NCI-H1930 (cell line): Measurements from ENCODE around the gene PLEKHG7.
A peak's percentile ranks its signal among the peaks of the same experiment; 100 is the strongest.
"Not testable (repeated sequence)": the region's sequence is repeated elsewhere in the genome, so short reads cannot be mapped to it uniquely, and the experiment has no call there.

ENCODE experiments used
- DNase-seq, 2 experiments: peaks; one replicate each; lab custom pipeline; 2025; lab: John Stamatoyannopoulos, UW

Gene PLEKHG7

GRCh38 chr12:92749691-92750090, 46.9 kb downstream of the PLEKHG7 start:
- not testable (repeated sequence) for DNase-seq

GRCh38 chr12:92753976-92754885, 51.4 kb downstream of the PLEKHG7 start:
- DNase-seq: no peak

- no peak for DNase-seq
Observed at GRCh38 chr12:92756898-92757596, 54.3 kb downstream of the PLEKHG7 start.

- DNase-seq: no peak
Observed at GRCh38 chr12:92757597-92758121, 54.9 kb downstream of the PLEKHG7 start.

GRCh38 chr12:92759634-92760268, 57.0 kb downstream of the PLEKHG7 start:
- DNase-seq: no peak

GRCh38 chr12:92762773-92763172, 60.0 kb downstream of the PLEKHG7 start:
- DNase-seq: no peak

GRCh38 chr12:92764831-92765230, 62.0 kb downstream of the PLEKHG7 start:
- DNase-seq: no peak

GRCh38 chr12:92765871-92766270, 63.1 kb downstream of the PLEKHG7 start:
- no peak for DNase-seq

- DNase-seq: no peak
Observed at GRCh38 chr12:92769124-92769901, 66.5 kb downstream of the PLEKHG7 start.

- DNase-seq: no peak
Observed at GRCh38 chr12:92771001-92771400, 68.2 kb downstream of the PLEKHG7 start.

GRCh38 chr12:92775416-92775815, 72.6 kb downstream of the PLEKHG7 start:
- DNase-seq: no peak

- DNase-seq: no peak
Observed at GRCh38 chr12:92778525-92778924, 75.7 kb downstream of the PLEKHG7 start.

- DNase-seq: no peak
Observed at GRCh38 chr12:92779902-92780301, 77.1 kb downstream of the PLEKHG7 start.

GRCh38 chr12:92784356-92784755, 81.6 kb downstream of the PLEKHG7 start:
- DNase-seq: no peak

- peak; percentile 52 to 68 for DNase-seq
Observed at GRCh38 chr12:92784797-92785562, 82.2 kb downstream of the PLEKHG7 start.

GRCh38 chr12:92785563-92785950, 82.8 kb downstream of the PLEKHG7 start:
- no peak for DNase-seq

GRCh38 chr12:92786045-92786444, 83.3 kb downstream of the PLEKHG7 start:
- DNase-seq: no peak

GRCh38 chr12:92794356-92794755, 91.6 kb downstream of the PLEKHG7 start:
- DNase-seq: not testable (repeated sequence)

GRCh38 chr12:92794814-92795213, 92.0 kb downstream of the PLEKHG7 start:
- no peak for DNase-seq

- DNase-seq: no peak
Observed at GRCh38 chr12:92796650-92797049, 93.9 kb downstream of the PLEKHG7 start.

GRCh38 chr12:92802906-92803305, 100.1 kb downstream of the PLEKHG7 start:
- DNase-seq: no peak
